KG1 (cell line): ENCODE data around the gene NMB.
"Not testable (repeated sequence)": the region's sequence is repeated elsewhere in the genome, so short reads cannot be mapped to it uniquely, and the experiment has no call there.

ENCODE experiments used
- DNase-seq: peaks from one replicate; lab custom pipeline; 2025; lab: John Stamatoyannopoulos, UW

The NMB gene

DNA sequence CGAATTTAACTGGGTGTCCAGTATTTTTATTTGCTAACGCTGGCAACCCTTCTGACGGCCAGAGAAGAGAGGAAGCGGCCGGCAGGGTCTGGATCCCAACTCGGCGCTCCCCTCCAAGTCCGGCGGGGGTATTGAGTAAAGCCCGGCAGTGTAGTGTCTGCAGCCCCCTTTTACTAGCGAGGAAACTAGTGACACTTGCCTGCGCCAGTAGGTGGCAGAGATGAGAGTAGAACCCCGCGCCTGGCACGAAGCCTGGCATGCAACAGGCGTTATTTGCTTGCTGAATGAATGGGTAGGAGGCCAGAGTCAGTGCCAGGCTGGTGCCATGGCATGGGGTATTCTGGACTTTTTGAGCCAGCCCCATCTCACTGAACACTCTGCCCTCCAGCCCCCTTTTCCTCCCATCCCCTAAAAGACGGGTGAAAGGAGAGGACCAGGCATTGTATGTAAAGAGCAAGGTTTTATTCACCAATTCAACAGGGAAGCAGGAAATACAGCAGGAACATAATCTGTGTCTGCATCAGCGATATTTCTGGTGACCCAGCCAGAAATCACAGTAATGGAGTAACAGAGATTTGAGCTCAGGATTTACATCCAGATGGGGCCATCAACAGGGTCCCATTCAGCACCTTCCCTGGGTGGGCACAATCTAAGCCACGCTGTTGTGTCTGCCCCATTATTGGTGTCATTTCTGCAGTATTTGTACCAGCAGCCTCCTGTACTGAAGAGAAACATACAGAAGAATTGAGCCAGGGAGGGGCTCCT, 3.1 kb downstream of the NMB start:
- peak; percentile 65 for DNase-seq

DNA sequence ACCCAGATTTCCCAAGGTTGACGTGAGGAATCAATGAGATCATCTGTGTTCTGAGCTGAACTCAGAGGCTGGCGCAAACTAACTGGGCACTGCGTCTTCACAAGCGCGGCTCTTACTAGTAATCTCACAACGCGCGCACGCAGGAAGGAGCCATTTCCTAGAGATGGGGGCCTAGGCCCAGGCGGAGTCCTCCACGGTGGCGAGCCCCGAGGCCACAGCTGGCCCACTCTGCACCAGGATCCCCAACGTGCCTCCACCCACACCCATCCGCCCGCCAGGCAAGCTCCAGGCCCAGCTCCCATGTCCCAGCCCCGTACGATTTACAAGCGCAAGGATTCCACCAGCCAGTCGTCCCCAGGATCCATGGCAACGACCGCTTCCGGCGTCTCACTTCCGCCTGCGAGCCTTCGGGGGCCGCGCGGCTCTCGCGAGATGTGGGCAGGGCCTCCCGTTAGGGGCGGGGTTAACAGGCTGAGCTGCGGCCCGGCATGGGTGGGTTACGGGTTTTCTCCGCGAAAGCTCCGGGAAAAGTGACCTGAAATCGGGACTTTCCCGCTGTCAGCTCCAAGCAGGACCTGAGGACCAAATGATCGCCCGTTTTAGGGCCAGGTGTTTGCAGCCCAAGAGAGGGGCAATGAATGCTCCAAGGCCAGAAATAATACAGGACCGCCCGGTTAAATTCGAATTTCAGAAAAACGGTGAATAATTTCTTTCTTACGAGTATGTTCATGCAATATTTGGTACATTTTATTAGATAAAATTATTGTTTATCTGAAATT, 3.9 kb downstream of the NMB start, which contains the start of gene WDR73:
WDR73 (minus strand) TSS at position 374 of the 779 bp plus-strand sequence; CDS start at position 365, 9 bp downstream.
- DNase-seq, result peak; percentile 79

DNA sequence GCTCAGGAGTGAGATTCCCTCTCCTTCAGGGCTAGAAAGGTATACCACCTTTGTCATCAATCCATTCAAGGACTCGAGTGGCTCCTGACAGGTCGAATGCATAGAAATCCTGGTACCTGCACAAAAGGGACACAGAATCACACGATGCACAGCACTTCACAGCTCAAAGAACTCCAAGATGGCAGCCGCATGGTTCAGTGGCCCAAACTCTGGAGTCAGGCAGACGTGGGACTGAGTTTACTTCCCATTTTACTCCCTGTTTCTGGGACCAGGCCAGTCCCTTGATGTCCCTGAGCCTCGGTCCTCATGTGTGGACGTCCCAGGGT, 4.5 kb downstream of the NMB start:
- DNase-seq, result no peak

DNA sequence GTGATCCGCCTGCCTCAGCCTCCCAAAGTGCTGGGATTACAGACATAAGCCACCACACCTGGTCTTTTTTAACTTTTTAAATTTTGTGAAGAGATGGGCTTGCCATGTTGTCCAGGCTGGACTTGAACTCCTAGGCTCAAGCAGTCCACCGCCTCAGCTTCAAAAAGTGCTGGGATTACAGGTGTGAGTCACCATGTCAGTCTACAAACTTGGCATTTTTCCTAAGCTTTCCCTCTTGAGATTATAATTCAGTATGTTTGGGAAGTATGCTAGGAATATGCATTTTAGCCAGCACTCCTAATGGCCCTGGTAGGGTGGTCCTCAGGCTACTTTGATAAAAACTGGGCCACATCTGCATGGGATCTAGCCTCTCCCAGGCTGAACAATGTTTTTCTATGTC, 8.3 kb downstream of the NMB start:
- no peak for DNase-seq

DNA sequence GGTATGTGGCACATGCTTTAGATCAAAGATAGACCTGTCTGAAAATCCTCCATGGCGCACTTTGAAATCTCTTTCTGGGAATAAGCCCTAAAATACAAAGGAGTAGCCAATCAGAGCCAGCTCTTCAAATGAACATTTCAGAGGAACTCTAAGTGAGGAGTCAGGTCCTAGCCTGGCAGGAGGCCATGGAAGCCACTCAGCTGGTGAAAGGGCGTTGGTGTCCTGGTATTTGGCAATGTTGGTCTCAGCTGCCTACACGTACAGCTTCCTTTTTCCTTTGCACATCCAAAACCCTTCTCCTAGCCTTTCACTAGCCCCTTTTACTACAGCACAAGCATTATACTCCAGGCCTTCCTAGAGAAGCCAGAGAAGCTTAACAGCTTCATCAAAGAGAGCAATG, 9.5 kb downstream of the NMB start:
- DNase-seq, result no peak

DNA sequence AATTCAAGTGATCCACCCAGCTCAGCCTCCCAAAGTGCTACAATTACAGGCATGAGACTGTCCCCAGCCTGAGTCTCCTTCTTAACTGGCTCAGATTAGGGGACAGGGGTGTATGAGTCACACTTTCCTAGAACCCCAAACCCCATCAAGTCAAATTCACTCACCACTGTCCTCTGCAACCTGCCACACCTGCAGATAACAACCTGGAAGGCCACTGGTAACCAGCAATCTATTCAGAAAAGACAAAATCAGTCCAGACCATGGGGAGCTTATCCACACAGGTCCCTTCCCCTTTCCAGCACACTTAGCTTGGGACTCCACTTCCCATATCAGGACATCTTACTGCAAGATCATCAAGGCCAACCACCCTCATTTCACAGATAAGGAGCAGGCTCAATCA, 10.3 kb downstream of the NMB start:
- no peak for DNase-seq

DNA sequence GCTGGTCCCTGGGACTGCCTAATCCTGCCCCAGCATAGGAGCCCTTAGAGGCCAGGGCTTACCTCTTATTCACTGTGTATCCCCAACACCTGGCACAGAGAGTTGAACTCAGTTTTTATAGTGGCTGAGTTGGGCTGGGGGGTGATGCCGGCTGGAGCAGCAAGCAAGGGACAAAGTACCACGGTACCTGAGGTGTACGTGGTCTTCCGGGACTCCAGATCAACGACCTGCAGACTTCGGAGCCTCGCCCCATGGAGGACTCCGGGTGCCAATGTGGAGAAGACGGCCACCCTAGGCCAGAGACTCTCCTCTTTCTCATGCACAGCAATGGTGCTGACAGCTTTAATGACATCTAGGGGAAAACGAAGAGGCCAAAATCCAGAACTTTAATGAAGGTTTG, 12.0 kb downstream of the NMB start:
- DNase-seq, result no peak

DNA sequence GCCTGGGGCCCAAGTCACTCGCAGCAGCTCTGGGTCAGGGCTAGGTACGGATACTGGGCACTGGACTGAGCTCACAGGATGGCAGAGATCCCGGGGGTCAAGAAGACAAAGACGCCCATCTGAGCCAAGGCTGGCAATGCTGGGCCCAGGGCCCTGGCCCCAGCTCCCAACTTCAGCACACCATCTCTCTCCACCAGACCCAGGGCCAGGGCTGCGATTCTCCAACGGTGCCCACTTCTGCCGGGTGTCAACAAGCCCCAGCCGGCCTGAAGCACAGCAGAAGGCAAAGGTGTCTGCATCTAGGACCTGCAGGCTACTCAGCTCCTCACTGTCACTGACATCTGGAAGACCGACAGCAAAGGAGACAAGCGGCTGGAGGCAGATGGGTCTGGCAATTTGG, 12.5 kb downstream of the NMB start:
- no peak for DNase-seq

DNA sequence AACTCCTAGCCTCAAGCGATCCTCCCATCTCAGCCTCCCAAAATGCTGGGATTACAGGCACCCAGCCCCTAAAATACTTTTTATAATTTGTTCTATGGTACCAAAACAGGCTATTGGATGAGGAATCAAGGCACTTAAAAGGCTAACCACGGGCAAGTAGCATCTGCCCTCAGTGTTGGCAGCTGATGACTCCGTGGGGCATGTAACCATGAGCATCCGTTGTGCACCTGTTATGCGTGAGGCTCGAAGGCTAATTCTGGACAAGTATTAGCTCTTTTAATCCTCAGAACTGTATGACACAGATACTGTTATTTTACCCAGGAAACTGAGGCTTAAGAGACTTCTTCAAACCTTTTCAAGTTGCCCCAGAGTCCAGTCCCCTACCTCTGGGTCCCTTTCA, 14.2 kb downstream of the NMB start:
- DNase-seq, result no peak

DNA sequence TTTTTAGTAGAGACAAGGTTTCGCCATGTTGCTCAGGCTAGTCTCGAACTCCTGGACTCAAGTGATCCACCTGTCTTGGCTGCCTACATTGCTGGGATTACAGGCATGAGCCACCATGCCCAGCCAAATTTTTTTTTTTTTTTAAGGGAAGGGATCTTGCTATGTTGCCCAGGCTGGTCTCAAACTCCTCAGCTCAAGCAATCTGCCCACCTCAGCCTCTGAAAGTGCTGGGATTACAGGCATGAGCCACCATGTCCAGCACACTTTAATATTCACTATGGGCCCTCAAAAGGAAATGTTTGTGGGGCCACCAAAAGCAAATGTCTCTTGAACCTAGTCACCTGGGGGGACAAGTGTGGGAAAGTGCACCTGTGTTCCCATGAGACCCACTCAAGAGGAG, 15.4 kb downstream of the NMB start:
- DNase-seq, result not testable (repeated sequence)

DNA sequence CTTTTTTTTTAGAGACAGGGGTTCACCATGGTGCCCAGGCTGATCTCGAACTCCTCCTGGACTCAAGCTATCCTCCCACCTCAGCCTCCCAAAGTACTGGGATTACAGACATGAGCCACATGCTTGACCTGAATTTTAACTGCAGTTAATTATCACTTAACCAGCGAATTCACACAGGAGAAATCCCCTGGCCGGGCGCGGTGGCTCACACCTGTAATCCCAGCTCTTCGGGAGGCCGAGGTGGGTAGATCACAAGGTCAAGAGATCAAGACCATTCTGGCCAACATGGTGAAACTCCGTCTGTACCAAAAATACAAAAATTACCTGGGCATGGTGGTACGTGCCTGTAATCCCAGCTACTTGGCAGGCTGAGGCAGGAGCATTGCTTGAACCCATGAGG, 16.1 kb downstream of the NMB start:
- DNase-seq, result not testable (repeated sequence)

DNA sequence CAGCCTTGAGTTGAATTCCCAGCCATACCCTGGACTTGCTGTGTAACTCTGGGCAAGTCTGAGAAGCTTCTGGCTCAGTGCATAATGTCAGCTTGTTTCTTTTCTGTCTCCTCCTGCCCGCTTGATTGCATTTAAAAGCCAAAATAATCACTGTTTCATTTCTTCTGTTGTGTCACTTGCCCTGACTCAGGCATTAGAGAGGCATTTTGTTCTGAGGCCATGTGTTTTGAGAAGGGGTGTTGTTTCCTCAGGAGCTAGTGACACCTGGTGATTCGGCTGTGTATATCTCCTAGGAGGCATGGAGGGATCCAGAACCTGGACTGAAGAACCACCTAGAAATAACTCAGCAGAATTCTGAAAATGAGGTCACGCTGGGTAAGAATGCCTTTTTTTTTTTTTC, 19.9 kb downstream of the NMB start:
- DNase-seq, result no peak

DNA sequence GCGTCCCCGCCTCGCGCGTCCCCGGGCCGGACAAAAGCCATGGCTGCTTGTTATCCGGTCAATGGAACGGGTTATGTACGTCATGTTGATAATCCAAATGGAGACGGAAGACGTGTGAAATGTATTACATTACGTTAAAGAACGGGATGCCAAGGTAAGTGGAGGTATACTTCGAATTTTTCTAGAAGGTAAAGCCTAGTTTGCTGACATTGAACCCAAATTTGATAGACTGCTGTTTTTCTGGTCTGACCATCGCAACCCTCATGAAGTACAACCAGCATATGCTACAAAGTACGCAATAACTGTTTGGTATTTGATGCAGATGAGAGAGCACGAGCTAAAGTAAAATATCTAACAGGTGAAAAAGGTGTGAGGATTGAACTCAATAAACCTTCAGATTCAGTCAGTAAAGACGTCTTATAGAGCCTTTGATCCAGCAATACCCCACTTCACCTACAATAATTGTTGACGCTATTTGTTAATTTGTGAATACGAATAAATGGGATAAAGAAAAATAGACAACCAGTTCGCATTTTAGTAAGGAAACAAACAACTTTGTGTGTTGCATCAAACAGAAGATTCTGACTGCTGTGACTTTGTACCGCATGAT, 23.7 kb downstream of the NMB start:
- DNase-seq, result no peak

DNA sequence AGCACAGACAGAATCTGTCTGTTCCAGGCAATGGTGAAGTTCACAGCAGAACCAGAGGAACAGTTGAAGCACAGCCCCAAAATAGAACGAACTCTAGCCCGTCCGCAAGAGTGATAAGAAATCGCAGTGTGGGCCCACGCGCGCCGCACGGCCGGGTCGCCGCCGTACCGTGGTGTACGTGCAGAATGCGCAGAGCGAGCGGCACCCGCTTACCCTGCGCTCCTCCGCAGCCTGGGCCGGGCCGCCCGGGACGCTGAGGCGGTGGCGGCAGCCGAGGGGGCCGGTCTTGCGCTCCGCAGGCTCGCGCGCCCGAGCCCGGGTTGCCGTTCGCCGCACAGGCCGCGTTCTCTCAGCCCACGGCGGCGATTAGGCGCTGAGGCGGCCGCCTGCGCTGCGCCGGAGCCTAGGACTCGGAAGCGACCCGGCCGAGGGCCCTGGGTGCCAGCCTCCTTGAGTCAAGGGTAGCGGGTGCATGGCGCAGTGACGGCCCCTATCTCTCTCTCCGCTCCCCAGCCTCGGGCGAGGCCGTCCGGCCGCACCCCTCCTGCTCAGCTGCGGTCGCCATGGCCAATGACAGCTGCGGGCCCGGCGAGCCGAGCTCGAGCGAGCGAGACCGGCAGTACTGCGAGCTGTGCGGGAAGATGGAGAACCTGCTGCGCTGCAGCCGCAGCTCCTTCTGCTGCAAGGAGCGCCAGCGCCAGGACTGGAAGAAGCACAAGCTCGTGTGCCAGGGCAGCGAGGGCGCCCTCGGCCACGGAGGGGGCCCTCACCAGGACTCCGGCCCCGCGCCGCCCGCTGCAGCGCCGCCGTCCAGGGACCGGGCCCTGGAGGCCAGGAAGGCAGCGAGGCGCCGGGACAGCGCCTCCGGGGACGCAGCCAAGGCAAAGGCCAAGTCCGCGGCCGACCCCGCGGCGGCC, 24.4 kb downstream of the NMB start:
- DNase-seq, result peak; percentile 53

DNA sequence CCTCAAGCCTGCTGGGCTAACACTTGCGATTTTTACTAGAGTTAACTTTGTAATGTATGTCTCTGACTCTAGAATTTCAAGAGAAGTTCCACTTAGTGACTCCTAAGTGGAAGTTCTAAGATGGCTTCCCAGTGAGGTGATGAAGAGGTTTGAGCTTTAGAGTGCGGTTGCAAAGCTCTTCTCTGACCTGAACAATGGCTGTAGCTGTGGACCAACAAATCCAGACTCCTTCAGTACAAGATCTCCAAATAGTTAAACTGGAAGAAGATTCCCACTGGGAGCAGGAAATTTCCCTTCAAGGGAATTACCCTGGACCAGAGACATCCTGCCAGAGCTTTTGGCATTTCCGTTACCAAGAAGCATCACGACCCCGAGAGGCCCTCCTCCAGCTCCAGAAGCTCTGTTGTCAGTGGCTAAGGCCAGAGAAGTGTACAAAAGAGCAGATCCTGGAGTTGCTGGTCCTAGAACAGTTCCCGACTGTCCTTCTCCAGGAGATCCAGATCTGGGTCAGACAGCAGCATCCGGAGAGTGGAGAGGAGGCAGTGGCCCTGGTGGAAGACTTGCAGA, 26.2 kb downstream of the NMB start:
- DNase-seq, result no peak

DNA sequence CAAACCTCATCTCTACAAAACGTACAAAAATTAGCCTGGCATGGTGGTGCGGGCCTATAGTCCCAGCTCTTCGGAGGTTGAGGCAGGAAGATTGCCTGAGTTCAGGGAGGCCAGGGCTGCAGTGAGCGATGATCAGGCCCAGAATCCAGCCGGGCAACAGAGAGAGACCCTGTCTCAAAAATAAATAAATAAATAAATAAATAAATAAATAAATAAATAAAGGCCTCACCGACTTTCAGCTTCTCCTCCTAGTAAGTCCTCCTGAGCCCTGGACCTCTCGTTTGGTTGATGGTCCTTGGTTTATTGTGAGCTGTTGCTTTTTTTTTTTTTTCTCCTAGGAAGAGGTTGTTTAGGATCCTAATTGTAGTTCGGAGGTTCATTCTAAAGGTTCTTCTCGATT, 29.0 kb downstream of the NMB start:
- DNase-seq, result no peak

DNA sequence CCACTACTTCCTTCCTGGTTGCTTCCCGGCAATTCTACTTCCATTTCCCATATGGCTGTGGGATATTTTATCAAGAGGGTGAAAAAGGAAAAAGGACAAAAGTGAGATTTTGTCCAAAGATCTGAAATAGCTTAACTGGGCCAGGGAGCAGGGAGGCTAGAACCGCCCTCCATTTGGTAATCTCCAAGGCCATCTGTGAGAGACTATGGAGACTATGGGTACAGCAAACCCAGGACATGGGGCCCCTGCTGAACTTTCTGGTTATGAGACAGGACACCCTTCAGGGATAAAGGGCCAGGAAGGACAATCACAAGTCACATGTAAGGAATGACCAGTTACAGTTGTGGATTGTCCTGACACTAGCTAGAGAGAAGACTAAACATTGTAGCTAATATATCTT, 32.9 kb downstream of the NMB start:
- DNase-seq, result no peak

DNA sequence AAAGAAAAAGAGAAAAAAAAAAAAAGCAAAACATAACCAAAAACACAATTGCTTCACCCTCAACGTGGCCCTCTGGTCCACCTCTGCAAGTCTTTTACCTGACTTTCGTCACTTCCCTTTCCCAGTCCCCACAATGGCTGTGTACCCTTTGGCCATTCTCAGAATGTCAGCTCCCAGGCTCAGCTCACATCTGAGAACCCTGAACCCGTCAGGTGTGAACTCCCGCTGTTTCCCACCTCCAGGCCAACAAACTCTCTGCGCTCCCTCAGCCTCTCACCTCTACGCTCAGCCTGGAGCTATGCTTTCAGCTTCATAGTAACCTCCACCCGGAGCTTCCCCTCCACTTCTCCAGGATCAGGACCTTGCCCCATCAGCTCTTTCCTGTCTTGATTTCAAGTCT, 33.6 kb downstream of the NMB start:
- DNase-seq, result no peak

DNA sequence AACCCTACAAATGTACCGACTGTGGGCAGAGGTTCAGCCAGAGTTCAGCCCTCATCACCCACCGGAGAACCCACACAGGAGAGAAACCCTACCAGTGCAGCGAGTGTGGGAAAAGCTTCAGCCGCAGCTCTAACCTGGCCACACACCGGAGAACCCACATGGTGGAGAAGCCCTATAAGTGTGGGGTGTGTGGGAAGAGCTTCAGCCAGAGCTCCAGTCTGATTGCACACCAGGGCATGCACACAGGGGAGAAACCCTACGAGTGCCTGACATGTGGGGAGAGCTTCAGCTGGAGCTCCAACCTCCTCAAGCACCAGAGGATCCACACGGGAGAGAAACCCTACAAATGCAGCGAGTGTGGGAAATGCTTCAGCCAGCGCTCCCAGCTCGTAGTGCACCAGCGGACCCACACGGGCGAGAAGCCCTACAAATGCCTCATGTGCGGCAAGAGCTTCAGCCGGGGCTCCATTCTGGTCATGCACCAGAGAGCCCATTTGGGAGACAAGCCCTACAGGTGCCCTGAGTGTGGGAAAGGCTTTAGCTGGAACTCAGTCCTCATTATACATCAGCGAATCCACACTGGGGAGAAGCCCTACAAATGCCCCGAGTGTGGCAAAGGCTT, 36.5 kb downstream of the NMB start:
- no peak for DNase-seq

DNA sequence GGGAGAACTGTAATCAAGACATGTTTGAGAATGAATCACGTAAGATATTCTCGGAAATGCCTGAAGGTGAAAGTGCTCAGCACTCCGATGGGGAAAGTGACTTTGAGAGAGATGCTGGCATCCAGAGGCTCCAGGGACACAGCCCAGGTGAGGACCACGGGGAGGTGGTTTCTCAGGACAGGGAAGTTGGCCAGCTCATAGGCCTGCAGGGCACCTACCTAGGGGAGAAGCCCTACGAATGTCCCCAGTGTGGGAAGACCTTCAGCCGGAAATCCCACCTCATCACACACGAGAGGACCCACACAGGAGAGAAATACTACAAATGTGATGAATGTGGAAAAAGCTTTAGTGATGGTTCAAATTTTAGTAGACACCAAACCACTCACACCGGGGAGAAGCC, 37.4 kb downstream of the NMB start:
- DNase-seq, result no peak

DNA sequence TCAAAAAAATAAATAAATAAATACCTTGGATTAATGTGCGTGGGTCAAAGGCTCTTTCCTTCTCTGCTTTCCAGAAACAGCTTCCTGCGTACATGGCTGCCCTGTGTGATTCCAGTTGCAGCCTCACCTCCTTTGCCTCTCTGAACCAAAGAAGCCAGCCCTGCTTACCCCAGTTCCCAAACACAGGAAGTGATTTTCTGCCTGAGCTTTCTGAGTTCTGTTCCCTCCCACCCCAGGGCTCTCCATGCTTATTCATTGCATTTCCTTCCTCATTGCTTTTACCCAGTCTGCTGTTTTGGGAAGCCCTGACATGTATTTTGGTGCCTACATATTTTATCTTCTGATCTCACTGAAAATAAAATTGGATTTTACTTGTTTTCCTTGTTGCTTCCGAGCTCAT, 41.8 kb downstream of the NMB start:
- DNase-seq, result no peak
